ENCODE data around the gene IPPK.

The IPPK gene

DNA sequence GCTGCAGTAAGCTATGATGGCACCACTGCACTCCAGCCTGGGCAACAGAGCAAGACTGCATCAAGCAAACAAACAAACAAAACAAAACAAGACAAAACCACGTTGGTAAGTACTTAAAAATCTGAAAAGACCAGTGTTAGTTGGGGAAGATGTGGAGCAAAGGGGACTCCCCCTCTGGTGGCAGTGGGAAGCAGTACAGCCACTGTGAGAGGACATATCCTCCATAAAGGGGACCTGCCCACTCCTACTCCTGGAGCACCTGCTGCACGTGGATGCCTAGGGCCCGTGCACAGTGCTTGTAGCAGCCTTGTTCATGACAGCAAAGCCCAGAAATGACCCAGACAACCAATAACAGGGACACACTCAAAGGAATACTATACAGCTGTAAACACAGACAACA lies 17.0 kb upstream of the IPPK start:
- DNase-seq, result no peak

DNA sequence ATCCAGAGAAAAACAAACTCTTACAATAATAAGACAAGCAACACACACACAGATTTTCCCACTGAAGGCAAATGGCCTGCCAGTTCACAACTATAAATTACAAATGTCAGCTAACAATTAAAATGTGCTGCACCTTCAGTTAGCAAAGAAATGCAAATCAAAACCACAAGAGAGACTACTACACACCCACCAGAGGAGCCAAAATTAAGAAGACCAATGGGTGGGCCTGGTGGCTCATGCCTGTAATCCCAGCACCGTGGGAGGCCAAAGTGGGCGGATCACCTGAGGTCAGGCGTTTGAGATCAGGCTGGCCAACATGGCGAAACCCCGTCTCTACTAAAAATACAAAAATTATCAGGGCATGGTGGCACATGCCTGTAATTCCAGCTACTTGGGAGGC lies 15.1 kb upstream of the IPPK start:
- no peak for DNase-seq

DNA sequence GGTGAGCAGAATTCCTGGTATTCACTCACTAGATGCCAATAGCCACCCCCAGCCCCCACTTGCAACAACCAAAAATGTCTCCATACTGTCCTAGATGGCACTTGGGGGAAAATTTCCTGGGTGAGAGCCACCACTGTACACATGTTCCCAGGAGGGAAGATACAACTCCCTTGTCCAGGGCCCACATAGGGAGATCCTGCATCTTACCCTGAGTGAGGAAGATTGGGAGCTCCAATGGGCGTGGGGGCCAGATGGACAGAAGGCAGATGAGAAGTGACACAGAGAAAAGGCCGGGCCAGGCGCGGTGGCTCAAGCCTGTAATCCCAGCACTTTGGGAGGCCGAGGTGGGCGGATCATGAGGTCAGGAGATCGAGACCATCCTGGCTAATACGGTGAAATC lies 12.3 kb upstream of the IPPK start:
- no peak for DNase-seq

DNA sequence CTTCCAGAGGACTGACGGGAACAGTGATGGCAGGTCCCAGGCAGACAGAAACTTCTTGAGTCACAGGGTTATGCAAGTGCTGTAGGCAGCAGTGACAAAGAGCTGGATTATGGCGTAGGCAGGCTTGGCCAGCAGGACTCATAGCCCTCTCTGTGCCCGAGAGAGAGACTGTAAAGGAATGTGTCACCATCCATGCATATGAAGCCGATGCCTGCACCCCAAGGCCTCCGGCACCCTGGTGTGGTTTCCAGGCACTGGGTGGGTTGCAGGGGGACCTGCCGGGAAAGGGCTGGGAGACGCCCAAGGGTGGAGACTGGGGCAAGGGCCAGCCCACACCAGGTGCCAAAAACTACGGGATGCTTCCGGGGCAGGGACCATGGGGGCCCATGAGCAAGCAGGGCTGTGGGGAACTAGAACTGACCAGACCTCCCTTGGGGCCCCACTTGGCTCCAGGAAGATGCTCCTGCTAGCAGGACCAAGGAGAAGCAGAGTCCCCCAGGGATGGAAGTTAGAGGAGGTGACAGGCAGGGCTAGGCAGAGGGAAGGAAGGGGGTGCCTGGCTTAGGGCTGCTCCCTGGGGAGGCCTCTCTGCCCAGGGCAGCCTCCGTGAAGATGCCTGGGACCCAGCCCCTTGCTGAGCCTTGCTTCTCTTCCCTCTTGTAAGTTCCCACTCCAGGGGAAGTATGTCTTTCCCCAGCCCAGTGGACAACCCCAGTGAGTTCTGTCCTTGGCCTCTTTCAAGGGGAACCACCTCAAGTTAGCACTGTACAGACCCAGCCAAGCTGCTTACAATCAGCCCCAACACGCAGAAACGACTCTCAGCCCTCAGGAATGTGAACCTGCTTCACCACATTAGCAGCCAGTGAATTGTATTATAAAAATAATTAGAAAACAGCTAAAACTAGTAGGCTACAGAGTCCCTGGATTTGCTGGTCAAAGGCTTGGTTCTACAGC lies 10.5 kb upstream of the IPPK start:
- DNase-seq, result no peak

DNA sequence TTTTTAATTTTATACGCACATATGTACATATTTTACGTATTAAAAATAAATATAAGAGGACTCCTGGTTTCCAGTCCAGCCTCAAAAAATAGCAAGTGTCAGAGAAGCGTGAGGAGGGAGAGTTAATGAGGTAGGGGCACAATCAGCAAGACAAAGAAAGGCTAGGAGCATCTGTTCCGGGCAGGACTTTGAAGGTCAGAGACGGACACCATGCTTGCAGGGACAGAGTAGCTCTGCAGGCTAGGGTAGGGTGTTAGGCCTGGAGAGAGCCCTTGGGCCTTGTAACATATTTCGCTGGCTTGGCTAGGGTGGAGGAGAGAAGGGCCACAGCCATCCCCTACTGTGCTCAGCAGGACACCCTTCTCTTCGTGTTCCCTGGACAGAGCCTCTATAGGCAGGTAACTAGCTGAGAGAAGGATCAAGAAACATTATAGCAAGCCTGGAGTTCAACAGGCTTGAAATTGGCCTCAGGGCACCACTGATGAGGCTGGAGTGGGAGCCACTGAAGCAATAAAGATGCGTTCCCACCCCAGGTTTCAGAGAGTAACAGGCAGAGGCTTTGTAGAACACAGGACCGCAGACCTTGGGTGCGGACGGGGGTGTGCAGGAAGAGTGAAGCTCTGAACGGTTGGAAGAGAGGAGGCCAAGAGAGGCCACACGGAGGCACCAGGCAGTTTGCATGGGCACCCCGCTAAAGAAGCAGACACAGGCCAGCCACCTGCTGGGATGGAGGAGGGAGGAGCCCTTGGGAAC lies 9.7 kb upstream of the IPPK start:
- DNase-seq, result no peak

DNA sequence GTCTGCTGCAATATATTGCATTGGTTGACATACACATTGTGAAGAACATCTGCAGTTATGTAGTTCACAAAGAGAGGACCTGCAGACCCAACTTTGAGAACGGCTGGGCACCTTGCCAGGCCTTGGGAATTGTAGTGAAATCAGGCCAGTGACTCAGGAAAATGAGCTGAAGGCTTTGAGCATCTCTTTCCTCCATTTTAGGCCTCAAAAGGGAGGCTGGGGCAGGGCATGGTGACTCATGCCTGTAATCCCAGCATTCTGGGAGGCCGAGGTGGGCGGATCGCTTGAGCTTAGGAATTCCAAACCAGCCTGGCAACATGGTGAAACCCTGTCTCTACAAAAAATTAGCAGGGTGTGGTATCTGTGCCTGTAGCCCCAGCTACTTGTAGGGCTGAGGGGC lies 1.4 kb upstream of the IPPK start:
- DNase-seq, result no peak

DNA sequence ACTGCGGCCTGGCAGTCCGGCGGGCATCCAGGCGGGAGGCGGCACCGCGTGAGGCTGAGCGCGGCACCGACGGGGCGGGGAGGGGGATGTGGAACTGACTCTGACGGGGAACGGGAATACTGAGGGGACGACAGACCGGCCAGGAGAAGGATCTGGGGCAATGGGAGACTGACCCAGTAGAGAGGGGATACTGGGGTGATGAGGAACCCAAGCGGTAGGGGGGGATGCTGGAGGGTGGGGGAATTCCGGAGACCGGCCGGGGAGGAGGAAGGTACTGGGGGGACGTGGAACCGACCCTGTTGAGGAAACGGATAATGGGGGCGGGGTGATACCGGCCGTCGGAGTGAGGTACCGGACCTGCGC lies 423 bp downstream of the IPPK start:
- no peak for DNase-seq

DNA sequence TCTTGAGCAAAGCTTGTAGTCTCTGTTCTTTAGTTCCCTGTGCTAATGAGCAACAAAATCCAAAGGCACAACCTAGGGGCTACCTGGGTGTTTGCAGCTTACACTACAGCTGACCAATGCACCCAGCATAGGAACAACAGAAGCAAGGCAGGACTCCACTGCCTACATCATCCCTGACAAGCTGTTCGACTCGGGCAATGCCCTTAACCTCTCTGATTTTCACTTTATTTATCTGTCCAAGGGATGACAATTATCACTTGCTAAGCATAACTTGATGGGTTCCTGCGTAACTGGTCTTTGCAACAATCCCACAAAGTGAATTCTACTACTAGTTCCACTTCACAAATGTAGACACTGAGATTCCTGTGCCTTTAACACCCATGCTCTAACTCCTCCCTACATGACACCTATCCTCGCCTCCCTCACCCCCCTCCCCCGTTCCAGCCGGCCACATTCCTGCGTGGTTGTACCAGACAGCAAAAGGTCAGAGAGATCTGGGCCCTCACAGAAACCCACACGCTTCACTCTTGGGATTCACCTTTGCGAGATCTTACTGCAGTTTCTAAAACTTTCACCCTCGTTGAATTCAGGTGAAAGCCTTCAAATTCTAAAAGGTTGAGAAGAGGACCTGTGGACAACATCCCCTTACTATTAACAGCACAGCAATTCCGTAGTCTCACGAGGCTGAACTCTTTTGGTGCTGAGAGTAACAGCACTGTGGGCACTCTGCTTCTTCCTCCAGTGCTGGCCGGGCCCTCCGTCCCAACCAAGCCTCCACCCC lies 995 bp downstream of the IPPK start:
- DNase-seq, result no peak

DNA sequence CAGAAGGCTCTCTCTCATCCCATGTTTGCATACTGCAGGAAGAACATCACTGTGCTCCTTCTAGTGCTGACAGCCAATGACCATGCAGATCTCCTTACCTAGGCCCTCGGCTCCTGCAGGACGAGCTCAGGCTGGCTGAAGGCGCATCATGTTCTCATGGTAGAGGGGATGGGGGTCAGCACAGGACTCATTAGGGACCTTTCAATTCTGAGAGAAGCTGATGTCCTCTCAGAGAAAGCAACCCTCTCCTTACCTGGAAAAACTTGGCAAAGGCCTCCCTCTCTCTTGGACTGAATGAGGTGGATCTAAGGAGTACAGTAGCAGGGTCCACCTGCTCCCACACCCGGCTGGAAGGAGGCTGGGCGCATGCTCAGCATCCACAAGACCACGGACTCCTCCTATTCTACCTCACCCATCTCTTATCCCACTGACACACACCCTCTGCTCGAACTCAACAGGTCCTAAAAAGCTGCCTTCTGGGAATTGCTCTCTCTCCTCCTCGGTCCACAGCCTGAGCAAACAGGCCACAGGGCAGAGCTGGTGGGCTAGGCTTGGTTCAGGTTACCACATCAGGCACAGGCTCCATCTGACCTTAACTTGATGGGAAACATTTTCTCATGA lies 2.9 kb downstream of the IPPK start:
- no peak for DNase-seq

DNA sequence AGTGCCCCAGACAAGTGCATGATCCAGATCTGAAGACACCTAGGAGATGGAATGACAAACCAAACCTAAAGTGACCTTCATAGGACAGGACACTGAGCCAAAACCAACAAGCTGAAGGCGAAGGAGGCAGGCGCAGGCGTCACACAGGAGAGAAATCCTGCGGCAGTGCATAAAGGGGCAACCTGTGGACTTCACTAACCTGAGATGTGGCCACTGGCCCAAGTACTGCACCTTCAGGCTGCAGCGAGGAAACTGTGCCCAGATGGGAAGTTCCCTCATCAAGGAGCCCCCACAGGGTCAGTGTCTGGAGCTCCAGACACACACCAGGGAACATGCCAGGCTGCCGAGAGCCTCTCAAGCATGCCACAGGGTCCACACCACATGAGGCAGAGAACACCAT lies 3.7 kb downstream of the IPPK start:
- DNase-seq, result no peak

DNA sequence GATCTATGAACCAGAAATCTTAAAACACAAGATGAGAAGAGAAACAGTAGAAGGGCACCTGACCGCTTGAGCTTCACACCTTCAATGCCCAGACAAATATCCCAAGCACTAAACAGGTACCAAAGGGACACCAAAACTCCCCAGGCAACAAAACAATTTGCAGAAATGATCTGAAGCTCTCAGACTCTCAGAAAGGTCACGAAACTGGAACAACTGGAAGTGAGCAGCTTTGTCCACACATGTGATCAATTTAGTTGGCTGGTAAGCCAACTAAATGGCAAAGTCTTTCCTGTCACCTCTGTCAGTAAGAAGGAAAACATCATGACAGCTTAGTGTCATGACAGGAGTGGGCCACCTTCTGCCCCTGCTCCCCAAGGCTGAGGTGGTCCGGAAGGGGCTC lies 4.1 kb downstream of the IPPK start:
- no peak for DNase-seq

DNA sequence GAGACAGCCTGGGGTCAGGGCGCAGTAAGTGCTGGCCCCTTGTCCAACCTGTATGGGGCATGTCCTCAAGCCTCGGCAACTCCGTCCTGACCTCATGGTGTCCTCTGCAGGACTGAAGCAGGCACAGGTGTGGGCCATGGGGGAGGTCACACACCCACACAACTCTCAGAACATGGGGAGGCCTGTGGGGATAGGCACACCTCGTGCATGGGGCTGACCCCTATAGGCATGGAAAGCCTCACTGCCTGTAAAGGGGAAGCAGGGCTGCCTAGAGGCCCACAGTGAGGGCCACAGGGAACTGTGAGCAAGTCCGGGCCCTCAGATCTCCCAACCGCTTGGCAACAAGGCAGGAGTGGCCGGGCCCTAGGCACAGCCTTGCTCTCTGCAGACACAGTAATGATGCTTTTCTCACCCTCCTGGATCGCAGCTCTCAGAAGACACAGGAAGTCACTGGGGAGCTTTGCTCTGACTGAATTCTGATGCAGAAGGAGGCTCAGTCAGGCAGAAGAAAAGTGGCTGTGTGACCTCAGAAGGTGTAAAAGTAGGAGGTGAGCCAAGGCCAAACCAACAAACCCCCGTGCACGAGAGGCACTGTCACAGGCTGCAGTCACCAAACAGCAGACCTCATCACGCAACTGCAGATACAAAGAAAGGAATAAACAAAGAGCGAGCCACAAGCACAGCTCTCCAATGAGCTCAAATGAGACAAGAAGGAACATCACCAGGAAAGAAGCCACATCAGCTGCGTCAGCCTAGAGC lies 5.4 kb downstream of the IPPK start:
- DNase-seq, result no peak

DNA sequence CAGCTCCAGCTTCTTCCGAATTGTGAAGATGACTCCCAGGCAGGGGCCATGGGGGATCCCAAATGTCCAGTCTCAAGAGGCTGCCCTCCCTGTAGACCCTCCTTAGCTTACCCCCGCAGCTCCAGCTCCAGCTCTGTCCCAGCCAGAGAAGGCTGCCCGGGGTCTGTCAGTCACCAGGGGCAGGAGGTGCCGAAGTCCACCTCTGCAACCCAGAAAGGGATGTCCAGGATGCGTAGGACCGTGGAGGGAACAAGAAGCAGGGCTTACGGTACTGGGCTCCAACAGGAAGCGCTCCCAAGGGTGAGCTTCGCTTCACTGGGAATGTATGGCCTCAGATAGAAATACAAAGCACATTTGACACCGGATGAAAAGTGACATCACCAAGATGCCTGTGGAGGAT lies 6.0 kb downstream of the IPPK start:
- no peak for DNase-seq

DNA sequence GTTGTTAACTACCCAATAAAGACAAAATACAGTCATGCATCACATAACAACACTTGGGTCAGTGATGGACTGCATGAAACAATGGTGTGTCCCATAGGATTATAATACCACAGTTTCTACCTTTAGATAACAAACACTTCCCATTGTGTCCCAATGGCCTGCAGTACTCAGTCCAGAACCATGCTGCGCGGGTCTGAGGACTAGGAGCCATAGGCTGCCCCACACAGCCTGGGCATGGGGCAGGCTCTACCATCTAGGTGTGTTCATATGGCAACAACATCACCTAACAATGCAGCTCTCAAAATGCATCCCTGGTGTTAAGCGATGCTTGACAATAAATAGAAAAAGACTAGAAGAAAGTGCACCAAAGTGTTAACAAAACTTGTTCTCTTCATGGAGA lies 6.8 kb downstream of the IPPK start:
- DNase-seq, result no peak

DNA sequence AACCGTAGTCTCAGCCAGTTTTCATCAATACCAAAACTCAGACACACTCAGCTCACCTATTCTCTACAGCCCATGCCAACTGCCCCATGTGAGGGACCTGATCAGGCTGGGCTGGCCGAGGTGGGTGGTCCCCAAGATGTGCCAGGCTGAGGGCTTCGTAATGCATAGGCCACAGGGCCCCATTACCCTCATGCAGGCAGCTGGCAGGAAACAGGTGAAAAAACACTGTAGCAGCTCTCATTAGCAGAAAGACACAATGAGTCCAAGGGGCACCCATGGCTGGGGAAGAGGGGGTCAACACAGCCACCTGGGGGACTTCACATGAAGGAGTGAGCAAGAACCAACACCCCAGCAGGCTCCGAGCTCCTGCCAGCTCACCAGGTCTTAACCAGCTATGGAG lies 8.2 kb downstream of the IPPK start:
- DNase-seq, result no peak

DNA sequence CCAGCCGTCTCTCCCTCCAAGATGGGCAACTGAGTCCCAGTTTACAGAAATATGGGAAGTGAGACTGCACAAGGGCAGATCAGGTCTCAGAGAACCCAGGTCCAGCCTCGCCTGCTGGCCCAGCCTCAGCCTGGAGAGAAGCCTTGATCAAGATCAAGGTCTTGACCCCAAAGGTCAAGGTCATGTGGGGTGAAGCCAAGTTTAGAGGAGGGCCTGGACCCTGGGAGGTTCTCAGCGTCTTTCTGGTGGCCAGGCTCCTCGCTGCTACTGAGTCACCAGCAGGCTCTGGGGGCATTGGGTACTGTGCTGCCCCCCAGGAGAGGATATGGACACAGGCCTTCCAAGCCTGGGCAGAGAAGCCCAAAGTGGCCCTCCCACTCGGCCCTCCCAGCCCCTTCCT lies 8.8 kb downstream of the IPPK start:
- DNase-seq, result no peak

DNA sequence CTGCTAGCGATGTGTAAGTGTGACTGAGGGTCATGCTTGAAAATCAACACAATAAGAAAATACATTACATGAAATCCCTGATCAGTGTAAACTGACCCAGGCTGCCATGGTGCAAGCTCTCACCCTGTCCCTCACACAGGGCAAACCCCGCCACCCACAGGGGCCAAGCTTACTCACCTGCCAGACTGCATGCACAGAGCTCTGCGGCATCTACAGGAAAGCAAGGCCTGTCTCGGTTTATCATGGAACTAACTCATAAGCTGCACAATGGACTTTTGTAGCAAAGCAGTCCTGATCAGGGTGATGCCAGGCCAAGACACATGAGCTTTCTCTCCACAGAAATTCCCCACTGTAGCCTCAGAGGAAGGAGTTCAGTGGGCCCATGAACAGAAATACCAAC lies 9.7 kb downstream of the IPPK start:
- no peak for DNase-seq

DNA sequence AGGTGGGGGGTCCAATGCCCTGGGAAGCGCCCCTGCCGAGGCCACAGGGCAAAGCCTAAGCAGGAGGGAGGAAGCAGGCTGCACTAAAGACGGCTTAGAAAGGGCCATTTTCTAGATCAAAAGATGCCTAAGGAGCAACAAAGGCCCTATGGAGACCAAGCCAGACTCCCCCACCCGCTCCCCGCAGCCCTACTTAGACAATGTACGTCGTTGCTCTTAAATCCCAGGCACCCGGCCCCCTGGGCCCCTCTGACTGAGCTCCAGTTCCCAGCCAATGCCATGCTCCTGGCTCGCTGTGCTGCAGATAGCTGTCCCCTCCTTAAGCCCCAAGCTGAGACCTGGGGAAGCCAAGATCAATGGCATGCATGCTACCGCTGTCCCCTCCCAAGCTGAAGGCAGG lies 10.3 kb downstream of the IPPK start:
- DNase-seq, result no peak

DNA sequence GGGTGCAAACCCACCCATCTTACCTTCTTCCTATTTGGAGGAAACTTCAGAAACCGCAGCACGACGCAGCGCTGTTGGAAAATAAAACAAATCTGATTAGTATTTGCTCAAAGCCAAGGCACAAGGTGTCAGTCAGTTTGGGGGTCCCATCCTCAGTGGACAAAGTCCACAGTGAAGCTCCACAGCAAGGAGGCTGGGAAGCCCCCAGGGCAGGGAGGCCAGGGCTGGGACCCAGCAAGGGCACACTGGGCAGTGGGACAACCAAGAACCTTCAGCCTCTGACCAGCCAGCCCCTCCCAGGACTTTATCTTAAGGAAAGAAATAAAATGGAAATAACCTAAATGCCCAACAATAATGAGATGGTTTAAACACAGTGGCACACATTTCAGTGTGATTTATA lies 11.3 kb downstream of the IPPK start:
- DNase-seq, result no peak

DNA sequence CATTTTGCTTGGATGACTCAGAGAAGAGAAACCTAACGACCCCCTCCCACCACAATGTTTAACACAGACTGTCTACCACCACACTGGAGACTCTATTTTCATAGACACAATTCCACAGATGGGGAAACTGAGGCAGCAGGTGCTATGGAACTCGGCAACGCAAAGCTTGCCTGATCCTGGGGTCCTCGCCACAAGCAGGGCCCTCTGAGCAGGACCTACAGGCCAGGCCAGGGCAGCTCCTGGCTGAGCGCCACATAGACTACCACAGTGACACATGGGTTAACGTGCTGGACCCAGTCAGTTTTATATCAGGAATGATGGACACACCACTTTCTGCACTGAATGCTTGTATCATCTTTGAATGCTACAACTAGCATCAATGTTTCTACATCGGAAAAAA lies 11.8 kb downstream of the IPPK start:
- DNase-seq, result no peak

DNA sequence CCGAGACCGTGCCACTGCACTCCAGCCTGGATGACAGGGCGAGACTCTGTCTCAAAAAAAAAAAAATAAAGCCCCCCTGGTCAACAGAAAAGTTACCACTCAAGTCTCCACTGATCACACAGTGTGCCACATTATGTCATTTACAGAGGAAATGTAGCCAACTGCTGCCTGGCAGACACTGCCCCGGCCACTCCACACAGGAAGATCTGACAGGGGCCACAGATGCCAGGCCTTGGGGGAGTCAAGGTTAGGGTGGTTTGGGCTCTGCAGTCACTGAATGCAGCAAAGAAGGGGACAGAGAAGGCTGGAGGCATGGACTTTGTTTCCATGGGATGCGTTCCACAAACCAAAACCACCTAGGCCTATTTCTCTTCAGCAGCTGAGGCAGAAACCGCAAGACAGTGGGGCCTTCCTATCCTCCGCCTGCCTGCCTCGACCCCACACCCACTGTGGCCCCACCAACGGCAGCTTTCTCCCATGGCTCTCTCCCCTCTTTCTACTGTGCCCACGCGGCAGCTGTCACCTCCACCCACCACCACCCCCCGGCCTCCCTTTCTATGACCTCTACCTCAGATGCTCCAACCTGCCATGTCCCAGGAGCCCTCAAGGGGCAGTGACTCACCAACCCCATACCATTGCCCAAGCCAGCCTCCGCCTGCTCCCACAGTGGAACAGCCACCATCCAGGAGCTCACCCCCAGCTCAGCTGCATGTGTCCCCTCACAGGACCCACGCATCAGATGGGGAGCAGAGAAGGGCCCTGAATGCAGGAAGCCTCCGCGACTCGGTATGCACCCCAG lies 12.4 kb downstream of the IPPK start:
- no peak for DNase-seq

DNA sequence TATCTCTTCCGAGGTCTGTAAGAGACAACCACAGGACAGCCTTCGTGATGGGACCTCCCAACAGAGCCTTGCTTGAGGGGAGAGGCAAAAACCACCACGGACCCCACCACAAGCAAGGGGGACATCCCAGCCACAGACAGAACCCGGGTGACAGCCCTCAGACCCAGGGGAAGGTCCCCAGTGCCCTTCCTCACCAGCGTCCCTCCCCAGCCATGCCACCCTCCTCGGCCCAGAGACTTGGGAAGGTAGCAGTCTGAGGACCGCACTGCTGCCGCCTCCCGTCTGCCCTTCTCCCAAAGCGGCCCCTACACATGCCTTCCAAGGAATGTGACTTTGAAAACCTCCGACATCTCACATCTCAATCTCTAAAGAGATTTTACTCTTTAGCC lies 13.4 kb downstream of the IPPK start:
- DNase-seq, result no peak
